Adrenal gland (tissue), 12 donors: ENCODE measurements around the gene DLEU7. TPM values are rescaled to one million over a fixed set of nuclear protein-coding genes. Genes with fewer than 3 reads are reported as not detected.

ENCODE experiments used
- DNase-seq, 7 donors: peaks; one replicate each; pipeline ENCODE4 v3.0.0-alpha.2; 2019 to 2020
- H3K27ac ChIP-seq, 5 donors: fragments of 200-600 bp; sonication (generic) in 4 of 5; 1 replicate in 3 of 5; 2 replicates in 2 of 5; pipeline versions ENCODE4 v1.5.1 to v1.8.0; 2016 to 2020; ENCODE audit warnings: mild to moderate bottlenecking in 1 of 5
- H3K27me3 ChIP-seq: fragments of 200-600 bp; 2 replicates; pipeline ENCODE4 v1.8.0; 2021
- H3K36me3 ChIP-seq, 2 donors: fragments of 200-600 bp; replicated peaks in 1 of 2; 1 replicate in 1 of 2; 2 replicates in 1 of 2; pipeline versions ENCODE4 v1.5.1 to v1.8.0; 2018 to 2022
- H3K4me1 ChIP-seq, 2 donors: fragments of 200-600 bp; replicated peaks in 1 of 2; 1 replicate in 1 of 2; 2 replicates in 1 of 2; pipeline versions ENCODE4 v1.5.1 to v1.8.0; 2018 to 2021
- H3K4me3 ChIP-seq, 4 donors: fragments of 200-600 bp; sonication (generic) in 3 of 4; one replicate each; pipeline ENCODE4 v1.5.1; 2016 to 2018
- H3K9me3 ChIP-seq, 3 donors: fragments of 200-600 bp; sonication (generic) in 1 of 3; replicated peaks in 1 of 3; 1 replicate in 2 of 3; 2 replicates in 1 of 3; pipeline versions ENCODE4 v1.5.1 to v1.8.0; 2016 to 2021
- POLR2A ChIP-seq, 2 donors: fragments of 450-650 bp; IDR thresholded peaks; one replicate each; pipeline ENCODE4 v1.6.1; 2017; ENCODE audit warnings: antibody characterized with exemption in 2 of 2, mild to moderate bottlenecking in 2 of 2, moderate library complexity in 1 of 2
- WGBS, 4 donors: extraction: QIAGEN DNeasy Blood & Tissue Kit in 2 of 4; methylation state at CpG; one replicate each; pipeline versions ENCODE4 v1.1.5 to v1.1.7; 2013 to 2017; 5-methylcytosine and 5-hydroxymethylcytosine counted together
- intact Hi-C, 2 donors: fragments of 100-400 bp; cut with DNase I; formaldehyde crosslinking; loops; one replicate each; pipeline versions ENCODE4 v1.14.1 to v1.15.0; 2022 to 2023
- polyA plus RNA-seq, 3 donors: library from polyadenylated mRNA; stranded (reverse); fragments of 200-250 nt in 2 of 3; fragments of 350-450 nt in 1 of 3; fragmentation: Illumina TruSeq in 1 of 3; extraction: RNeasy Lipid Tissue Mini Kit (QIAGEN cat#74804) in 1 of 3; gene quantifications; one replicate each; pipeline ENCODE4 v1.2.3, GENCODE V29; 2013 to 2014
- total RNA-seq, 9 donors: library from RNA; depleted of rRNA in 4 of 9; stranded (reverse); fragments of >200 nt in 4 of 9; fragments of 120-200 nt in 1 of 9; fragmentation: NEBNext Ultra II Directional in 1 of 9; extraction: Animal tissue kit (Norgen Biotek cat#: 25700) in 1 of 9; gene quantifications; one replicate each; pipeline versions ENCODE4 v1.1.0 to v1.2.4, GENCODE V29; 2013 to 2023
- TF ChIP-seq, protein P1 (sequence below), 6 experiments: fragments of 450-650 bp in 4 of 6; fragments of 200-600 bp in 2 of 6; sonication (generic) in 1 of 6; IDR thresholded peaks; 1 replicate in 5 of 6; 2 replicates in 1 of 6; pipeline versions ENCODE4 v1.5.1 to v1.8.0; 2016 to 2021; ENCODE audit warnings: antibody characterized with exemption in 6 of 6, mild to moderate bottlenecking in 2 of 6, moderate library complexity in 1 of 6
- donor health status: healthy with polysubstance abuse.
- donor health status: Bipolar disorder and iron deficiency.
- donor health status: DM: yes; HTN: yes; CAD: no.
- donor health status: DM: no; HTN: no; CAD: no.
- donor health status: DM: no; HTN: no; CAD: no.
- donor health status: DM: yes; HTN: yes; CAD: no.

The DLEU7 gene
- total and polyA plus RNA-seq, 12 donors, result 0.24 to 2.2 (median 0.50) TPM

DNA sequence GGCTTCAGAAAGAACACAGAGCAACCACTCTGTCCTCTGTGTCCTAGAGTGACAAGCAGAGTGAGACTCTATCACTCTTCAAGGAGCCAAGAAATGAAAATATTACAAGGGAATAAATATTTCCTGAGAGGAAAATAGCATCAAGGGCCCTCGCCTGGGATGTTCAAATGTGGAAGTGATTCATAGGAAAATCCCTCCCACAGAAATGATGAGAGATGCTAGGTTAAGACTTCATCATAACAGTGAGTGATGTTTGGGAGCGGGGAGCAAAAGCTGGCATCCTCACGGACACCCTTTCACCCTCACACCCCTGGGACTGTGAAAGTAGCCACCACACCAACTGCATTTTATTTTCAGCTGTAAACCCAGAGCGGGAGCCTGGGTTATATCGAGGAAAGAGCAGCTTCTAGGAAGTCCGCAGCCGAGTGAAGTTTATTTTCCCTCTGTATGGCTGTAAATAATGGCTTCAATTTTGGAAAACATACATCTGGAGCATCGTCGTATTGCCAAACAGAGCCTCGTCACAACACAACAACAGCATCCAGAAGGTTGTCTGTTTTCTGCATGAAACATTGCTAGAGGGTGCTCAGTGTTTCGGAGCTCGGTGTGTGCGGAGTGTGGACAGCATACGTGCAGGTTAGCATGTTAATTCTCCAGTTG is 54.8 kb downstream of the DLEU7 start:
- no peaks in the 10 kb centered on the region for H3K9me3 ChIP-seq
- H3K4me1 ChIP-seq, result no peaks in the 10 kb centered on the region
- no peak overlapping the region for H3K27ac ChIP-seq
- no peaks in the 10 kb centered on the region for H3K36me3 ChIP-seq
- H3K27me3 ChIP-seq, result no peaks in the 10 kb centered on the region
- 80 to 90% (median 86%) methylated on average over 14 of the region's 14 CpGs for WGBS, 4 donors
- TF ChIP-seq, protein P1, sequence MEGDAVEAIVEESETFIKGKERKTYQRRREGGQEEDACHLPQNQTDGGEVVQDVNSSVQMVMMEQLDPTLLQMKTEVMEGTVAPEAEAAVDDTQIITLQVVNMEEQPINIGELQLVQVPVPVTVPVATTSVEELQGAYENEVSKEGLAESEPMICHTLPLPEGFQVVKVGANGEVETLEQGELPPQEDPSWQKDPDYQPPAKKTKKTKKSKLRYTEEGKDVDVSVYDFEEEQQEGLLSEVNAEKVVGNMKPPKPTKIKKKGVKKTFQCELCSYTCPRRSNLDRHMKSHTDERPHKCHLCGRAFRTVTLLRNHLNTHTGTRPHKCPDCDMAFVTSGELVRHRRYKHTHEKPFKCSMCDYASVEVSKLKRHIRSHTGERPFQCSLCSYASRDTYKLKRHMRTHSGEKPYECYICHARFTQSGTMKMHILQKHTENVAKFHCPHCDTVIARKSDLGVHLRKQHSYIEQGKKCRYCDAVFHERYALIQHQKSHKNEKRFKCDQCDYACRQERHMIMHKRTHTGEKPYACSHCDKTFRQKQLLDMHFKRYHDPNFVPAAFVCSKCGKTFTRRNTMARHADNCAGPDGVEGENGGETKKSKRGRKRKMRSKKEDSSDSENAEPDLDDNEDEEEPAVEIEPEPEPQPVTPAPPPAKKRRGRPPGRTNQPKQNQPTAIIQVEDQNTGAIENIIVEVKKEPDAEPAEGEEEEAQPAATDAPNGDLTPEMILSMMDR (IDR thresholded peaks at IDR 0.05), result no peak
- TF ChIP-seq POLR2A (IDR thresholded peaks at IDR 0.05), result no peak
- DNase-seq, result no peak
- intact Hi-C loops, result no loop called here
- H3K4me3 ChIP-seq, result no peak overlapping the region

DNA sequence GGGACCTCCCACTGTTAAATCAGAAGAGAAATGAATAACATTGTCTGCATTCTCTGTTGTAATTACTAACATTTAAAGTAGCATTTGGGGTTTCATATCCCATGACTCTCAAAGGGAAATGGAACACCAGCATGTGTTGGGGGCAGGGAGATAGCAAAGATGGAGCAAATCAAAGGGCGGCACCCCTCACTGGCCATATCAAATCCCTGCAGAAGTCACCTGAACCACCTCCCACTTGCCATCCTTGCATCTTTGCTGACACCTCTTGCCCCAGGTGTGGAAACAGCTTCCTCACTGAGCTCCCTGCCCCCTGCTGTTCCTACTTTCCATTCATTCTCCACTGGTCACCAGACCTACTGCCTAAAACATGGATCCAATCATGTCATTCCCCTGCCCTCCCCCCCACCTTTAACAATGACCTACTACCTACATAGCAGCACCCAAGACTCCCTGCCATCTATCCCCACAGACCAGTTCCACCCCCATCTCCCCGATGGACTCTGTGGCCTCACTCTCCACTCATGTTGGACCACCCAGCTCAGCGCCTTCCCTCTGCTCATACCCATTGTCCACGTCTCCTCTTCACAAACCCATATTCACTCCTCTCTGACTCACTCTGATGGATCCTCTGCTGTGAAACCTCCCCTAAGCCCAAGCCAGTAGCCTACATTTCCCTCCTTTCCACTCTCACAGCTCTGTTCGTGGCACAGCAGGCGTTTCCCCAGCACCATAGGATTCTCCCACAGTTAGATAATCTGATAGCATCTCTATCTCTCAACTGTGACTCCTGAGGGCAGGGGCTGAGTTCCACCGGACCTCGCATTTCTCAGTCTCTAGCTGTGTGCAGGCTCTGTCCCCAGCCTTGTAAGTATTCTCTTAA is 55.9 kb downstream of the DLEU7 start:
- intact Hi-C loops, result no loop called here
- H3K9me3 ChIP-seq, result no peaks in the 10 kb centered on the region
- 93 to 99% (median 95%) methylated on average over 8 of the region's 8 CpGs for WGBS, 4 donors
- no peak for DNase-seq
- H3K4me3 ChIP-seq, result no peak overlapping the region
- no peak overlapping the region for H3K27ac ChIP-seq
- no peaks in the 10 kb centered on the region for H3K4me1 ChIP-seq
- H3K36me3 ChIP-seq, result no peaks in the 10 kb centered on the region
- no peak for TF ChIP-seq POLR2A (IDR thresholded peaks at IDR 0.05)
- TF ChIP-seq, protein P1 (IDR thresholded peaks at IDR 0.05), result no peak
- H3K27me3 ChIP-seq, result no peaks in the 10 kb centered on the region

DNA sequence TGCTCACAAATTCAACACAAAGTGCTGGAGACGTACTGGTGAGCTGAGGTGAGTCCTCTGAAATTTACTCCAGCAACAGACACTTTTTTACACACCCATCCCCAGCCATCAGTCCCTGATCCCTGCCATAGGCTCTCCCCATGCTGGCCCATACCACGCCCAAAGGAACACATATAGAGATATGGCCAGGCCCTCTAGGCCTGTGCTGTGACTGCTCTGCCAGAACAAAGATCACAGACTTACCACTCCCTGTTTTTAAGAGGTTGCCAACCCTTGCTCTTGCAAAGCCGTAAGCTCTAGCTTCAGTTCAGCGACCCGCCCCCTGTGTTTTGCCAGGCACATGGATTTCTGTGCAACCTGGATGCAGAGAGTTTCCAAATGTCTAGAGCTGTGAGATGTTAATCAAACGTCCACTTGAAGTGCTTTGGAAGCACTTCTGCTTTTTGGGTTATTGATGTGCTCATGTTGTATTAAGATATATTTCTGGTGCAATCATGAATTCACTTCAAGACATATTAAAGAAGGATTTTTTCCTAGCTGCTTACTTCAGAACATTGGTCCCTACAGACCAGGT is 59.7 kb downstream of the DLEU7 start:
- TF ChIP-seq, protein P1 (IDR thresholded peaks at IDR 0.05), result no peak
- no peak for TF ChIP-seq POLR2A (IDR thresholded peaks at IDR 0.05)
- intact Hi-C loops, result no loop called here
- no peaks in the 10 kb centered on the region for H3K4me1 ChIP-seq
- H3K27ac ChIP-seq, result no peak overlapping the region
- 81 to 89% (median 85%) methylated on average over 6 of the region's 6 CpGs for WGBS, 4 donors
- no peak overlapping the region for H3K4me3 ChIP-seq
- no peaks in the 10 kb centered on the region for H3K27me3 ChIP-seq
- H3K9me3 ChIP-seq, result no peaks in the 10 kb centered on the region
- no peaks in the 10 kb centered on the region for H3K36me3 ChIP-seq
- no peak for DNase-seq

DNA sequence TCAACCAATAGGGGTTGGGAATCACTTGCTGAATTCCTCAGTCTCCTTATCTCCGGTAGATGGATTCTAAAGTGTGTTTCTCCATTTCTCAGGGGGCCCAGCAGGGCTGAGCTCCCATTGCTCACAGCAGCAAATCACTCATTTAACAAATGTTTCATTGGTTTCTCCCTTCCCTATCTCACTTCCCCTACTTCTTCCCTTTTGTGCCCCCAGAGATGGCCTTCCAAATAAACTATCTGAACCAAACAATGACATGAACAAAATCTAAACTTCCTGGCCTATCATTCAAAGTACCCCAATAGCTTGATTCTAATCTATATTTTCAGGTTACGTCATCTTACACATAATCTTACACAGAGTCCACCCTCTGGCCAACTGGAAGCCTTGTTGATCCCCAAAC is 60.4 kb downstream of the DLEU7 start:
- WGBS, 4 donors, result 81 to 88% (median 82%) methylated on average over 2 of the region's 2 CpGs
- Histone ChIP-seq H3K27me3 (no peaks in the 10 kb centered on the region), H3K4me3 (no peak overlapping the region), H3K36me3 (no peaks in the 10 kb centered on the region), H3K27ac (no peak overlapping the region), H3K4me1 (no peaks in the 10 kb centered on the region), H3K9me3 (no peaks in the 10 kb centered on the region)
- intact Hi-C loops, result no loop called here
- TF ChIP-seq, protein P1 (IDR thresholded peaks at IDR 0.05), result no peak
- TF ChIP-seq POLR2A (IDR thresholded peaks at IDR 0.05), result no peak
- DNase-seq, result no peak
